HCT116 (cell line): ENCODE results near the gene KASH5. TPM values are rescaled to one million over a fixed set of nuclear protein-coding genes. Genes with fewer than 3 reads are reported as not detected.

Experiments
- ATAC-seq: fragments of 200-7000 bp; cut with Tn5 transposase; 2 replicates; pipeline ENCODE4 v1.9.1; 2020; ENCODE audit warnings: mild to moderate bottlenecking, moderate library complexity
- BruUV-seq: library from RNA; stranded (reverse); fragments of 400-500 nt; replicated peaks from 2 replicates; lab custom pipeline; 2021; lab: Mats Ljungman, UMichigan
- CTCF ChIA-PET: fragments of 300-600 bp; sonication (Branson Sonifier 250); formaldehyde crosslinking; loops from one replicate; lab custom pipeline; 2021; ENCODE audit warnings: antibody characterized with exemption; lab: Charles Lee
- POLR2A ChIA-PET: fragments of 300-600, 350-600 bp; sonication (Branson Sonifier 250); formaldehyde crosslinking; loops from one replicate; lab custom pipeline; 2021; ENCODE audit warnings: antibody characterized with exemption; lab: Charles Lee
- RAD21 ChIA-PET, 2 experiments: fragments of 300-600 bp; sonication (Branson Sonifier 250); formaldehyde crosslinking; loops; one replicate each; lab custom pipeline; 2023; ENCODE audit warnings: low total read pairs in 2 of 2; ENCODE audit not compliant: uncharacterized antibody in 2 of 2, unreplicated experiment in 2 of 2, low non-redundant PET in 1 of 2; lab: Charles Lee
- DNase-seq: peaks from one replicate; pipeline ENCODE4 v3.0.0-alpha.2; 2010; ENCODE audit warnings: low read depth, low spot score
- H2AFZ ChIP-seq: fragments of 200-600 bp; shearing (Covaris generic), sonication (generic); 2 replicates; pipeline ENCODE4 v1.6.1; 2017; ENCODE audit warnings: low read depth, mixed run types, mixed read lengths, antibody characterized with exemption, low read length; ENCODE audit not compliant: poor library complexity, severe bottlenecking
- H3K27ac ChIP-seq: 2 replicates; pipeline ENCODE4 v1.5.1; 2012; ENCODE audit warnings: low read depth, low read length
- H3K27me3 ChIP-seq: fragments of 200-600 bp; sonication (generic); 2 replicates; pipeline ENCODE4 v1.6.1; 2016; ENCODE audit warnings: mixed run types, low read length, mixed read lengths; ENCODE audit not compliant: insufficient read depth
- H3K36me3 ChIP-seq, 2 experiments: fragments of 200-500 bp in 1 of 2; fragments of 200-600 bp in 1 of 2; sonication (Bioruptor generic) in 1 of 2; sonication (generic) in 1 of 2; 2 replicates each; pipeline versions ENCODE4 v1.5.1 to v1.6.1; 2014 to 2016; ENCODE audit warnings: low read length in 2 of 2, inconsistent platforms in 1 of 2, mixed read lengths in 1 of 2, mixed run types in 1 of 2; ENCODE audit not compliant: insufficient read depth in 2 of 2, control insufficient read depth in 1 of 2
- H3K4me1 ChIP-seq, 2 experiments: fragments of 200-600 bp in 1 of 2; sonication (generic) in 1 of 2; 2 replicates each; pipeline versions ENCODE4 v1.5.1 to v1.6.1; 2012 to 2017; ENCODE audit warnings: low read length in 2 of 2, inconsistent platforms in 1 of 2, mild to moderate bottlenecking in 1 of 2, mixed read lengths in 1 of 2, mixed run types in 1 of 2, moderate library complexity in 1 of 2; ENCODE audit not compliant: insufficient read depth in 2 of 2, control insufficient read depth in 1 of 2
- H3K4me2 ChIP-seq: fragments of 200-600 bp; sonication (generic); 2 replicates; pipeline ENCODE4 v1.6.1; 2017; ENCODE audit warnings: mixed run types, low read length, mixed read lengths
- H3K4me3 ChIP-seq, 2 experiments: fragments of 200-600 bp in 1 of 2; sonication (generic) in 1 of 2; replicated peaks in 1 of 2; 2 replicates each; pipeline ENCODE4 v1.5.1; 2011 to 2016; ENCODE audit warnings: low read length in 2 of 2, control low read depth in 1 of 2, low read depth in 1 of 2, mild to moderate bottlenecking in 1 of 2, mixed read lengths in 1 of 2, mixed run types in 1 of 2
- H3K79me2 ChIP-seq: fragments of 200-600 bp; sonication (generic); 2 replicates; pipeline ENCODE4 v1.6.1; 2017; ENCODE audit warnings: mild to moderate bottlenecking, mixed run types, low read length, moderate library complexity, mixed read lengths; ENCODE audit not compliant: insufficient read depth
- H3K9ac ChIP-seq: fragments of 200-600 bp; sonication (generic); 2 replicates; pipeline ENCODE4 v1.6.1; 2016; ENCODE audit warnings: low read length, mixed read lengths
- H3K9me2 ChIP-seq: fragments of 200-600 bp; sonication (generic), shearing (Covaris generic); 2 replicates; pipeline ENCODE4 v1.6.1; 2017; ENCODE audit warnings: mixed run types, mild to moderate bottlenecking, moderate library complexity; ENCODE audit not compliant: insufficient read depth
- H3K9me3 ChIP-seq, 2 experiments: fragments of 200-500 bp in 1 of 2; fragments of 200-600 bp in 1 of 2; sonication (Bioruptor generic) in 1 of 2; sonication (generic) in 1 of 2; 2 replicates each; pipeline ENCODE4 v1.6.1; 2014 to 2017; ENCODE audit warnings: low read length in 2 of 2, mixed read lengths in 2 of 2, inconsistent platforms in 1 of 2, low read depth in 1 of 2, mild to moderate bottlenecking in 1 of 2, mixed run types in 1 of 2, moderate library complexity in 1 of 2; ENCODE audit not compliant: control insufficient read depth in 1 of 2, insufficient read depth in 1 of 2
- H4K20me1 ChIP-seq: fragments of 200-600 bp; sonication (generic), shearing (Covaris generic); 2 replicates; pipeline ENCODE4 v1.6.1; 2017; ENCODE audit warnings: mixed run types, mild to moderate bottlenecking, moderate library complexity; ENCODE audit not compliant: insufficient read depth
- ATF3 ChIP-seq: IDR thresholded peaks from 2 replicates; pipeline ENCODE4 v1.6.1; 2012
- CBX3 ChIP-seq: IDR thresholded peaks from 2 replicates; pipeline ENCODE4 v1.6.1; 2012; ENCODE audit warnings: low read depth
- CEBPB ChIP-seq: IDR thresholded peaks from 2 replicates; pipeline ENCODE4 v1.6.1; 2012; ENCODE audit warnings: low read depth
- CTCF ChIP-seq, 3 experiments: fragments of 200-600 bp in 1 of 3; sonication (generic) in 1 of 3; IDR thresholded peaks in 2 of 3; conservative IDR thresholded peaks in 1 of 3; 2 replicates each; pipeline ENCODE4 v1.5.1; 2012 to 2017; ENCODE audit warnings: low read depth in 2 of 3, low read length in 2 of 3, antibody characterized with exemption in 1 of 3, borderline replicate concordance in 1 of 3, control low read depth in 1 of 3, mild to moderate bottlenecking in 1 of 3, mixed read lengths in 1 of 3, mixed run types in 1 of 3, moderate library complexity in 1 of 3; ENCODE audit not compliant: insufficient read depth in 1 of 3
- ELF1 ChIP-seq: IDR thresholded peaks from 2 replicates; pipeline ENCODE4 v1.6.1; 2012; ENCODE audit warnings: low read depth, borderline replicate concordance
- EZH2 ChIP-seq: fragments of 200-600 bp; sonication (generic); IDR thresholded peaks from 2 replicates; pipeline ENCODE4 v1.6.1; 2017; ENCODE audit warnings: antibody characterized with exemption, mixed run types
- EZH2phosphoT487 ChIP-seq: fragments of 200-600 bp; IDR thresholded peaks from 2 replicates; pipeline ENCODE4 v1.6.1; 2018; ENCODE audit warnings: antibody characterized with exemption, borderline replicate concordance
- FOSL1 ChIP-seq: IDR thresholded peaks from 2 replicates; pipeline ENCODE4 v1.6.1; 2012; ENCODE audit warnings: low read depth
- JUND ChIP-seq: IDR thresholded peaks from 2 replicates; pipeline ENCODE4 v1.6.1; 2012
- POLR2AphosphoS5 ChIP-seq: IDR thresholded peaks from 2 replicates; pipeline ENCODE4 v1.6.1; 2011; ENCODE audit warnings: mild to moderate bottlenecking, low read depth, low read length, moderate library complexity
- RAD21 ChIP-seq: IDR thresholded peaks from 2 replicates; pipeline ENCODE4 v1.6.1; 2012; ENCODE audit warnings: low read depth, mild to moderate bottlenecking
- REST ChIP-seq: IDR thresholded peaks from 2 replicates; pipeline ENCODE4 v1.6.1; 2012; ENCODE audit warnings: low read depth
- SIN3A ChIP-seq: IDR thresholded peaks from 2 replicates; pipeline ENCODE4 v1.6.1; 2012; ENCODE audit warnings: low read depth
- SP1 ChIP-seq: IDR thresholded peaks from 2 replicates; pipeline ENCODE4 v1.6.1; 2012; ENCODE audit warnings: low read depth
- SRF ChIP-seq: IDR thresholded peaks from 2 replicates; pipeline ENCODE4 v1.6.1; 2012; ENCODE audit warnings: low read depth
- TCF7L2 ChIP-seq: IDR thresholded peaks from 2 replicates; pipeline ENCODE4 v1.7.0; 2011; ENCODE audit warnings: borderline replicate concordance, inconsistent platforms; ENCODE audit not compliant: insufficient read depth, insufficient read length; ENCODE audit errors: extremely low read depth
- YY1 ChIP-seq: IDR thresholded peaks from 2 replicates; pipeline ENCODE4 v1.6.1; 2011; ENCODE audit warnings: low read length, low read depth, moderate library complexity, mild to moderate bottlenecking; ENCODE audit not compliant: insufficient replicate concordance; ENCODE audit errors: extremely low read depth
- ZBTB33 ChIP-seq: IDR thresholded peaks from 2 replicates; pipeline ENCODE4 v1.6.1; 2011; ENCODE audit warnings: mild to moderate bottlenecking, low read length, moderate library complexity; ENCODE audit not compliant: insufficient replicate concordance; ENCODE audit errors: extremely low read depth
- ZFX ChIP-seq: fragments of 450-650 bp; IDR thresholded peaks from 2 replicates; pipeline ENCODE4 v1.6.1; 2017
- ZNF274 ChIP-seq: fragments of 200-500 bp; sonication (Bioruptor generic); IDR thresholded peaks from 2 replicates; pipeline ENCODE4 v1.6.1; 2014; ENCODE audit warnings: mild to moderate bottlenecking, low read depth, low read length, inconsistent platforms
- intact Hi-C: fragments of 100-400 bp; cut with micrococcal nuclease; formaldehyde crosslinking; loops from 2 replicates; pipeline ENCODE4 v1.10.0; 2022
- total RNA-seq: library from RNA; stranded (reverse); gene quantifications from one replicate; pipeline ENCODE4 v1.2.1, GENCODE V29; 2021; ENCODE audit not compliant: unreplicated experiment

The KASH5 gene
- total RNA-seq, 1 experiment from 2014 or later = not detected

GRCh38 chr19:49342291-49342721, 45.7 kb upstream of the KASH5 start:
- Histone ChIP-seq H3K27ac (no peak overlapping the region), H2AFZ (no peak overlapping the region), H3K27me3 (no peaks in the 10 kb centered on the region), H3K4me1 (peaks cover 0 to 6% of the 10 kb centered on the region in 2 experiments; a peak in 1 of 4 replicates), H3K9me2 (no peaks in the 10 kb centered on the region), H3K36me3 (peaks cover 24 to 28% of the 10 kb centered on the region in 2 experiments; a peak in 3 of 4 replicates), H3K79me2 (no peaks in the 10 kb centered on the region), H3K4me2 (no peak overlapping the region), H3K9me3 (no peaks in the 10 kb centered on the region)
- DNase-seq = no peak
- ChIA-PET CTCF (interaction anchor here (0.6 kb wide), 1 partner anchor 20 kb away, joined by 4 read pairs; the partner anchor contains the start of gene TEAD2), RAD21 (no interaction called here), POLR2A (interaction anchor here (0.6 kb wide), 1 partner anchor 929 kb away, joined by 3 read pairs; no protein-coding TSS in a partner anchor)
- TF ChIP-seq SRF = no peak
- no peak for TF ChIP-seq EZH2
- no peak for TF ChIP-seq CEBPB
- TF ChIP-seq ZNF274 = no peak
- no peak for TF ChIP-seq SIN3A
- no peak for TF ChIP-seq JUND
- no peak for TF ChIP-seq TCF7L2
- no peak for TF ChIP-seq ZFX
- no peak for TF ChIP-seq CBX3
- TF ChIP-seq SP1 = no peak
- no peak for TF ChIP-seq REST
- no peak for TF ChIP-seq ATF3
- no peak for TF ChIP-seq CTCF (IDR thresholded peaks at IDR 0.05 in 2 of 3, conservative IDR thresholded peaks at IDR 0.05 in 1 of 3; ENCODE audit: borderline replicate concordance in 1 of 3, insufficient read depth in 1 of 3, low read depth in 2 of 3, low read length in 2 of 3)
- TF ChIP-seq RAD21 = no peak
- no peak for TF ChIP-seq POLR2AphosphoS5
- TF ChIP-seq EZH2phosphoT487 = no peak
- no peak for TF ChIP-seq FOSL1
- no peak for TF ChIP-seq ZBTB33
- no peak for TF ChIP-seq ELF1
- no peak for TF ChIP-seq YY1
- TF ChIP-seq, all 23 proteins: peak for 0
- Histone ChIP-seq H3K4me3 (no peak overlapping the region), H3K9ac (no peak overlapping the region), H4K20me1 (no peaks in the 10 kb centered on the region)
- no TSS peak for BruUV-seq
- intact Hi-C loops = no loop called here
- no peak for ATAC-seq
